GM10847 (cell line): ENCODE data around the gene RBM8A.

ENCODE experiments used
- POLR2A ChIP-seq: IDR thresholded peaks from 2 replicates; pipeline ENCODE4 v1.6.1; 2011; ENCODE audit not compliant: insufficient read length; ENCODE audit errors: extremely low read depth

Gene RBM8A

GRCh38 chr1:145877923-145878486 is 49.3 kb downstream of the RBM8A start:
- TF ChIP-seq POLR2A, result no peak

GRCh38 chr1:145874646-145875045 is 52.6 kb downstream of the RBM8A start:
- no peak for TF ChIP-seq POLR2A

- TF ChIP-seq POLR2A, result no peak
Observed at GRCh38 chr1:145871994-145872924, 55.0 kb downstream of the RBM8A start.
